Erythroblast (primary cell): ENCODE measurements around the gene ATP2A3.

ENCODE experiments used
- GATA1 ChIP-seq: IDR thresholded peaks from 2 replicates; pipeline ENCODE4 v1.6.1; 2011; ENCODE audit warnings: low read depth, mild to moderate bottlenecking, control low read depth, low read length, moderate library complexity
- POLR2A ChIP-seq: IDR thresholded peaks from 2 replicates; pipeline ENCODE4 v1.6.1; 2011; ENCODE audit warnings: mild to moderate bottlenecking, low read length

GRCh38 chr17:3925684-3926485 is 38.4 kb downstream of the ATP2A3 start:
- TF ChIP-seq POLR2A, result no peak
- no peak for TF ChIP-seq GATA1
